NCI-H446 treated with DMSO at 0.1 percent for 48 hours (cell line): ENCODE measurements around the gene SNCA.

Source experiments
- DNase-seq: peaks from one replicate; lab custom pipeline; 2025; lab: John Stamatoyannopoulos, UW

The SNCA gene

DNA sequence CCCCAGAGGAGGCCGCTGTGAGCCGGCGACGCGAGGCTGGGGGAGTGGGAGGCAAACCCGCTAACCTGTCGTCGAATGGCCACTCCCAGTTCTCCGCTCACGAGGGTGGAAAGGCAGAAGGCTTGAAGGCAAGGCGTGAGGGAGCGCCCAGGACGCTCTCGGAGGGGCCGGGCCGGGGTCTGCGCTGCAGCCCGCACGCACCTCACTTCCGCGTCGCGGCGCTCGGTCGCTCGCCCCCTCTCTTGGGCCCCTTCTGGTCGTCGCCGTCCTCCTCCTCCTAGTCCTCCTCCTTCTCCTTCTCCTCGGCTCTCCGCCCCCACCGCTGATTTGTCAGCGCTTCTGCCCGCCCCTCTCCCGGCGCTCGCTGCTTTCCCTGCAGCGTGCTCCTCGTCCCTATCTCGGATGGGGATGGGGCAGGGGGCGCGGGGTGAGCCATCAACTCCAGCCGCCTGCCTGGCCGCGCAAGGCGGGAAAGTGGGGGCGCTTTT, at the start of gene SNCA:
Gene SNCA (minus strand): TSS at position 265 of the 488 bp plus-strand sequence. CDS start 1,494 bp downstream, outside the sequence.
- DNase-seq, result peak; percentile 80

DNA sequence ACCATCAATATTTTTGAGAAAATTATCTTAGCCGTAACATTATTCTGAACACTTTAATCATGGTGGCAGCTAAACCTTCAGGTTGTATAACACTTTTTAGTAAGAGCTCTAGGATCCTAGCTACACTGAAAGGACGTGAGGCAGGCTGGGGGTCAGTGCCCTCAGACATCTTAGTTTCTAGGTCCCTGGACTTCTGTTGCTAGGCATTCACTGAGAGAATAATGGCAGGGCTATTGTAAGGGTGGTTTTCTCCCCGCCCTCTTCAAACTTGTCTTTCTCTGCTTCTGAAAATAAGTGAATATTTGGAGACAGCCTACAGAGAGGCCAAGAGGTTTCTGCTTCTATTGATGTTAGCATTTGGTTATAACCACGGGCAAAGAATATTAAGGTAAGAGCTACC, 42.3 kb upstream of the SNCA start:
- DNase-seq, result no peak

DNA sequence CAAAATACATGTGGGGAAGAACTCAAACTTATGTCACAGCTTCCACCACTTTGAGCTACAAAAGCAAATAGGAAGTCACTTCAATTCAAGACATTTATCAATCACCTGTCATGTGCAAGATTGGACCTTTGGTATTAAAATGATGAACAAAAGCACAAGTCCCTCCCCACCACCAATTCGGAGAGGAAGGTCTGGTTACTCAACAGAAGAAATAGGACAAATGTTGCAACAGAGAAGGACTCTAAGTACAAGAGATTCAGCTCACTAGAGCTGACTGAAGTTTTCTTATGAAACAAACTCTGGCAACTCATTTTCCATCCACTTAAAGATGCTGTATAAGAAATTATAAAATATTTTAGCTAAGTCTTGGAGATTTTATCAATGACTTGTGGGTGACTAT, 41.6 kb upstream of the SNCA start:
- DNase-seq, result no peak

DNA sequence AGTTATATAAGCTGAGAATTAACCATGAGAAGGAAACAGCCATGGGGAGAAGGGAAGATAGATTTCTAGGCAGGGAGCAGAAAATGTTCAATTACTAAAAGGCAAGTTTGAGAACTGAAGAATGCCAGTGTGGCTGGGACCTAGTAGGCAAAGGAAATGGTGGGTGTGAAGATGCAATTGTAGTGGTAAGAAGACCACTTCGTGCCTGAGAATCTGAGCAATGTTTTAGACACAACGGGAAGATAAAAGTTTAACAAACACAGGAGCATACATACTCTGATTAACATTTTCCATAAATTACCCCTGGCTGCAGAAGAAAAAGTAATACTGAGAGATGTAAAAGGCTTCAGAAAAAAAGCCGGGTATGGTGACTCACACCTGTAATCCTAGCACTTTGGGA, 39.6 kb upstream of the SNCA start:
- no peak for DNase-seq

DNA sequence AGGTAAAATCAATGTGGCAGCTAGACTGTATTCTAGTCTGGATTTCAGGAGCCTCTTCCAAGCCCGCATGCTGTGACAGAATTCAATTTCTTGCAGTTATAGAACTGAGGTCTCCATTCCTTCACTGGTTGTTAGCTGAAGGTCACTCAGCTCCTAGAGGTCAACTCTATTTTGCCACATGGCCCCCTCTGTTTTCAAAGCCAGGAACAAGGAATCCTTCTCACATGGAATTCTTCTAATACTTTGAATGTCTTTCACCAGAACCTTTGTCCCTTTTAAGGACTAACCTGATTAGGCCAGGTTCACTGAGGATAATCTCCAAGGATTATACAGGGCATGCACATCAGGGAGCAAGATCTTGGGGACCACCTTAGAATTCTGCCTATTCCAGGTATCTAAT, 34.2 kb upstream of the SNCA start:
- DNase-seq, result no peak

DNA sequence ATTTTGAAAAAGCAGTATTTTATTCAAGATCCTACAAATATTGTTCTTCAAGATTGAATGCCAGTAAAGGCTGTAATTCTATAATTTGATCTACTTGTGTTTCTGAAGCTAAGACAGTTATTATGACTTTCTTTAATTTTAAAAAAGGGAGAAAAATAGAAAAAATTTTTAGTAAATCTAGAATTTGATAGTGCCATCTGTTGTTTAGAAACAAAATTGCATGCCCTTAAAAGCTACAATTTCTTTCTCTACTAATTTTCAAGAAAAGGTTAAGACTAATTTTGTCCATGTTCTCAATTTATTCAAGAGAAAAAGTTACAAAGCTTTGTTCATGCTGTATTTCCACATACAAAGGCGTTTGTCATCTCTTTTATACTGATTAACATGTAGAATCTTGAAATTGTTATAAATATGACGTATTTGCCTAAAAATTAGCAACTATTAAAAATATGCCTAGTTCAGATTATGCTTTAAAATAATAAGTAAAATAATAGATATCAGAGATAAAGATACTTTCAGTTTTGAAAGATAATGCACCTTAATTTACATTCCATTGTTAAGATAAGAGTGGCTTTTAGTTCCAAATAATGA, 32.1 kb upstream of the SNCA start:
- peak; percentile 1 for DNase-seq

DNA sequence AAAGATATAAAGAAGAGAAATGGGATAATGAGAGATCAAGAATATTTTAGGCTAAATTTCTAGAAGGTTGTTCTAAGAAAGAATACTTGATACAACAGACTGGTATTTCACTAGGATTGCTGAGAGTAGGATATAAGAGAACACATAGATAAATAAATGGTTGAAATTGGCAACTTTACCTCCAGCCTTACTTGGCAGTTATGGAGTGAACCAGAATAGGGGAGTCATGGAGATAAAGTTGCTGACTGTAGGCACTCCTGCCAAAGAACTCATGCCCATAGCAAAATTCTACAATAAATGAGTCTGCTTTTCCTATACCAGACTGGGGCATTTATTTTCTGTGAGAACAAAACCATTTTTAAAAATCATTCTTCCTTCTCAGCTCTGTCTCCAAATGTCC, 31.3 kb upstream of the SNCA start:
- DNase-seq, result no peak

DNA sequence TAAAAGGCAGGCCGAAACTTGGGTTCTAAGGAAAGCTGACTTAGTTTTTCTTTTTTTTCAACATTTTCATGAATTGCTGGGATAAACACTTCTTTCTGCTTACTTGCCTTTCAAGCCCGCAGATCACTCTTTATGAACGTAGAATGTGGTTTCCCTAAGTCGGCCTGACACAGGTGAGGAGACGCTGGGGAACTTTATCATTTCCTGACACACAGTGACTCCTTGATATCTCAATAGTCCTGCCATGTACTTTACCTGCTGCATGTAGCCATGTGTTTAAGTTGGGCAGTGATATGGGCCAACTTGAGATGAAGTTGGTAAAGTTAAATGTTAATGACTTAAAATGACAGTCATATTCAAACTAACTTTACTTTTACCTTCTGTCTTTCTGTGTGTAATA, 26.6 kb upstream of the SNCA start:
- DNase-seq, result no peak

DNA sequence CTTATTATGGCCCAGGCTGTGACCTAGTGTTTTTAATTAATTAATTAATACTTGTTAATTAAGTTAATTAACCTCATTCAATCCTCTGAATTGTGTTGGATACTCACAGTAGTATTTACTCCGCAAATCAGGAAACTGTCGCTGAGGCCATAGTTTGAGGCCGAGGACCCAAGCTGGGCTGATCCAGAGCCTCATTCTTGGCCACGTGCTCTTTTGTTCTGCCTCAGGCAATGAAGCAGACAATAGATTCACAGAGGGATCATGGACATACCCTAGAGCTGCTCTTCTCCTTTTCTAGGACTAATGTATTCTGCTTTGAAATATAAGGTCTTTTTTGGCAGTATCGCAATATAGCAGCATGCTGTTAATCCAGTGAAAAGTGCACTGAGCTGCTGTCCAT, 24.0 kb upstream of the SNCA start:
- no peak for DNase-seq

DNA sequence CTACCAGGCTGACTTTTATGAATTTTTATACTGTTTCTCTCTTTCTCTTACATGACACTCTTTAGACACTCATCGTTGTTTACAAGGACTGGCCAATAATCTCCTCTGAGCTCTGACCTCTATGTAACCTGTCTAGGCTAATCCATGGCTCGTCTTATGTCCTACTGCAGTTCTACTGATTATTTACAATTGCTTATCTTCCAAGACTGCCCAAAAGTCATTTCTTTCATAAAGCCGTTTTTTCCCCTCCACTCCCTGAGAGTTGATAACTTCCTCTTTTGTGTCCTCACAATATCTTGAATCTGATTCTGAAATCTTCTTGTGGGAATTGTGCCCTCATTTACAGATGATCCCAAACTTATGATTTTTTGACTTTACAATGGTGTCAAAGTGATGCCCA, 18.3 kb upstream of the SNCA start:
- no peak for DNase-seq

DNA sequence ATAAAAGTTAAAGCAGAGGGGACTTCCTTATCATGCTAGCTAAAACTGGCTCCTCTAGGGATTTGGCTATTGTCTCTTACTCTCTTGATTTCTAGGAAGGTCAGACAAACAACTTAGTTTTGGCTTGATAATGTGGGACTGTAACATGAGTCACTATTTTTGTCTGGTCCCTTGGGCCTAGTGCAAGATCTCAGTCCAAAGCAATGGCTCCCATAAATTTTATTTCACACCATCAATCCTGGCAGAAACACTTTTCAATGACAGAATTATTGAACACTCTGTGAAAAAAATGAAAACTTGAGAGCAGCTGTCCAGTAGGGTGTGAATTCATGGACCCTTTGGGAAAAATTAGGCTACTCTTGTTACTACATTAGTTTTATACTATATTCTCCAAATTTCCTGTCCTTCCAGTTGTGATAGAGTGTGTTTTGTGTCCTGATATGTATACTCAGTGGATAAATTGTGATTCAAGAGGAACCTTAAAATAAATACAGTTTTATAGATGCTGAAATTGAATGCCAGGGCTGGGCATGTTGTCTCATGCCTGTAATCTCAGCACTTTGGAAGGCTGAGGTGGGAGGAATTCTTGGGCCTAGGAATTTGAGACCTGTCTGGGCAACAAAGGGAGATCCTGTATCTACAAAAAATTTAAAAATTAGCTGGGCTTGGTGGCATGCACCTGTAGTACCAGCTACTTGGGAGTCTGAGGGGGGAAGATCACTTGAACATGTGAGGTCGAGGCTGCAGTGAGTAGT, 10.8 kb upstream of the SNCA start:
- DNase-seq, result no peak

DNA sequence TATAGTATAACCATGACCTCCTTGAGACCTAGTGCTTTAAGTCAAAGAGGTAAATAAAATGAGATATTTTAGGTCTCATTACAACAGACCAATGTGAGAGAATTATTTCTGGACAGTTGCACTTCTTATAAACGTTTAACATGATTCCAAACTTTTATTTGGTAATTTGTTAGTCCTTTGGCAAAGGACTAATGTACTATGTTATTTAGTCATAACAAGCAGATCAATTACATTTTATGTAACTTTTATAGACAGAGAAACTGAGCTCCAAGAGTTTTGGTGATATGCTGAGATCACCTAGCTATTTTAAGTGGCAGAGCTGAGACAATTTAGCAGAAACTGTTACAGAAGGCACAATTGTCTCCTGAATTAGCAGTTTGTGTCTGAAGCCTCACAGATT, 2.6 kb upstream of the SNCA start:
- no peak for DNase-seq

DNA sequence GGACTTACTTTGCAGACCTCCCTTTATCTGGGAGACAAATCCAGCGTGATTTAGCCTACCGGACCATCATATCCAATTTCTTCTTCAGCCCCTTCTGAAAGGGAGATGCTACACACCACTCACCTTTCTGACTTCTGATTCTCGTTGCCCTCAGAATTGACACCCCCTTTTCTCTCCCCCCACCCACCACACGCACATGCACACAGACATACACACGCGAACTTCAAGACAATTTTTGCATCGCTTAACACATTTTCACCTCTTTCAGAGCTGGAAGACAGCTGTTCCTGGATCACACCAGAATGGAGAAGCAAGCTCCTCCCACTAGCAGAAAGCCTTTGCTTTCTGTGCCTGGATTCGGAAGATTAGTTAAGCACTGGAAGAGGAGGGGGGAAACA, 1.0 kb upstream of the SNCA start:
- peak; percentile 10 for DNase-seq

DNA sequence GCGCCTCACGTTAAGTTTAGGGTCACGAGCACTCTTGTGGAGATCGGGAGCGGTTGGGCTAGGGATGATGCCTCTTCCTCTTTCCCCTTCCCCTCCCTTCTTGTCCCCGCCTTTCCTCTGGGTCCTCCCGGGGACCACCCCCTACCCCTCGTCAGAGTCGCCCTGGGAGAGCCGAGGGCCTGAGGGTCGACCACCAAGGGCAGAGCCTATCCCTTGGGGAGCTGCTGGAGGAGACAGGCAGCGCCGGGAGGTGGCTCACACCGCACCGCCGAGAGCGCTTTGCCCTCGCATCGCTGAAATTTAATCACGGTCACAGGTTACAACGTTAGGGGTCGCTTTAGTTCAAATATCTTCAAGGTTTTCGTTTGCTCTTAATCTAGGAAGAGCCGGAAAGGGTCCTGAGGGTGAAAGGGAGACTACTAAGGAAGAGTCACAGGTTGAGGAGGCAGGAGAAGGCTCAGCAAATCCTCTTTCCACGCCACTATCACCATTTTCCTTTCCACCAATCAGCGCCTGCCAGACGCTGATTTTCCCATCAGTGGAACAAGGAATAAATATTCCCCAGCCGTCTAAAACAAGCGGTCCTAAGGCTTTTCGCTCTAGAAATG, 528 bp upstream of the SNCA start:
- DNase-seq, result peak; percentile 38

DNA sequence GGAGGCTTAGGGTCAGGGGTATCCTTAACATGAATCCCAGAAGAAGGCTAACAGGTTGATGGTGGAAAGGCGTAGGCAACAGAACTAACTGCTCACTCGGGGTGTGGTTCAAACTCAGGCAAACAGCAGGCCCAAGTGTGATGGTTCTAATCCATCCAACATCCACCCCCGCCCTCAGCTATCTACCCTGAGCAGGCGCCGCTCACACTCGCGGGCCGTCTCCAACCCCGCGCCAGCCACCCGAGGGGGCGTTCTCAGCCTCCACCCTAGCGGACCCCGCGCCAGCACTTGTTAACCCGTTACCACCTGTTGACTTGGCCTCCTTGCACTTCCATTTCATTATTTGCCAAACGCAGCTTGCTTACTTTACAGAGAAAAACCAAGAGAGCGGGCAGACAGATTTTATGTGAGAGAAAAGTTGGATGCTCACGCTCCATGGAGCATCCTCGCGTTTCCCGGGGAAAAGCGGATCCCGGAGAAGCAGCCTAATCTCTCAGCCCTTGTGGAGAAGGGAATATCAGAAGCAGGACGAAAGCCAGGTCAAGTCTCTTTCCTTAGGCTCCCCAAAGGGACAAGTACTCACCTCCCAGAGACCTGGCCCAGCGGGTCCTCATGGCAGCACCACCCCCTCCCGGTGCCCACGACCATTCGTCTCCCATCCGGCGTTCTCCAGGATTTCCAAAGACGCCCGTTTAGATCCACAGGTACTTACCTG, 773 bp downstream of the SNCA start:
- peak; percentile 50 for DNase-seq

DNA sequence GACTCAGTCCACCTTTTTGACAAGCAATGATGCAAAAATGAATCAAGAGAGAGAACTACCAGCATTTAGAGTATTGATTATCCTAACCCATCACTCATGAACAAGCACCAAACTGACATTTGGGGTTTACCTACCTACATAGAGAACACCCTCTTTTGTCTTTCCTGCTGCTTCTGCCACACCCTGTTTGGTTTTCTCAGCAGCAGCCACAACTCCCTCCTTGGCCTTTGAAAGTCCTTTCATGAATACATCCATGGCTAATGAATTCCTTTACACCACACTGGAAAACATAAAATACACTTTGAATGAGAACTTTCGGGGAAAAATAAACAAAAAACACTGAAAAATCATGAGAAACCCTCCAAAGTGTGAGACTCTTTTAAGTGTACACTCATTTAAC, 1.5 kb downstream of the SNCA start:
- no peak for DNase-seq

DNA sequence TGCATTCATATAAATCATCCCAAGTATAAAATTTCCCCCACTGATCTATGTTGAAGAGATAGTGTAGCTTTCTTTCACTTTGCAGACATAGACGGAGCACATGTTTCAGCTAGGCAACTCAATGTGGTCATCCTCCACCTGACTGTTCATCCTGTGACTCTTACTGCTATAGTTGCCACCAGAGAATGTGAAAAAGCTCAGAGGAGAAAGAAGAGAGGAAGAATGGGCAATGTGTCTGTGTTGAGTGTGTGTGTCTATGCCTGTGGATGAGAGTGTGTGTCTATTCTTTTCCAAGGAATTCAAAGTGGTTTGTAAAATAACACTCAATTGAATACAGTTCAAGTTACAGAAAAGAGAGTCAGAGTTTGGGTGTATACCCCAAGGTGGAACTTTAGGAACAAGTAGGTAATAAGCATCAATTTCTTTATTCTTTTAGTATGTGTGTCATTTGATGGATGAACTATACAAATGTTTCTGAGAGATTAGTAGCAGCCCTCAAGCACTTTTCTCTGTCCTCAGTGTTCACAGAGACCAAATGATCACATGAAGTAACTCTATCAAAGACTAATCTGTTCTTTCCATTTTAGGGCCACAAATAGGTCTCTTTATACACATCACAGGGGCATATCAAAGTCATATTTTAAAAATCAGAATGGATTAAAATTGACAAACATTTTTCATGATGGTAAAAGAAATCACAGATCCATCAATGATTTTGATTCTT, 2.3 kb downstream of the SNCA start:
- DNase-seq, result no peak

DNA sequence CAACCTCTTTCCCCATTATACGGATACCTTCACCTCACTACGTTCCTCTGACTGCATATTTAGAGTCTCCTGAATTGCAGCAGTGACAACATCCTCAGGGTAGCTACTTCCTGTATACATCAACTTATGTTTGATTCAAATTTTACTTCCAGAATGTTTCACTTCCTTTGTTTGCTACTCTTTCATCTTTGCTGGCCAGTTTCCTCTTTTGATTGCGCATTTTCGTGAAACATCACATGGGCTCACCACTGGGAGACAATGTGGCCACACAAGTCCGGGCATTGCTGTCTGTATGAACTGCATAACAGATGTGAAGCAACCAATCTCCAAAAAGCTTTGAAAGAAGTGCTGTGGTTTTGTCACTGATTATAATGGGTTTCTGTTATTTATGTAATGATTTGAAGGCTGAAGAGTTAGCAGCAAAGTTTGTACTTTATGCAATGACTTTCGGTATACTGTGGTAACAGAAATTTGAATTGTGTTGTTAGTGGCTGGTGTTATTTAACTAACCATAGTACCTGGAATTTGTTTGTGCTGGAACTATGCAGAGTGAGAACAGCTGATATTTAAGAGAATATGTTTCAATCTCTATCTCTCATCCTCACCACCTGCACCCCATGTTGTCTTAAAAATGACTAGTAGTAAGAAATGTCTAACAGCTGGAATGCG, 7.4 kb downstream of the SNCA start:
- no peak for DNase-seq

DNA sequence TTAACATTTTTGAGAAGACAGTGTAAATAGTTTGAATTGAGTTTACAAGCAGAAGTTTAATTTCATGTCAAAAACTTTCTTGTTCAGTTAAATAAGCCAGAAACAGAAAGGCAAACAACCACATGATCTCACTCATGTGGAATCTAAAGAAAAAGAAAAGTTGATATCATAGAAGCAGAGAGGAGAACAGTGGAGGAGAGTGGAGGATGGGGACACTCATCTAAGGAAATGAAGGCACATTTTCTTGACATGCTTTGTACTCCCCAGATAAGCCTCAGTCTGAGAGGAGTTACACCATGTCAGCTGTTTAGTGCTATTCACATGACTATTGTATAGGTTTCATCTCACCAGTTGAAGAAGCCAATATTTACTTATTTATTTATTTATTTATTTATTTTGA, 13.5 kb downstream of the SNCA start:
- no peak for DNase-seq

DNA sequence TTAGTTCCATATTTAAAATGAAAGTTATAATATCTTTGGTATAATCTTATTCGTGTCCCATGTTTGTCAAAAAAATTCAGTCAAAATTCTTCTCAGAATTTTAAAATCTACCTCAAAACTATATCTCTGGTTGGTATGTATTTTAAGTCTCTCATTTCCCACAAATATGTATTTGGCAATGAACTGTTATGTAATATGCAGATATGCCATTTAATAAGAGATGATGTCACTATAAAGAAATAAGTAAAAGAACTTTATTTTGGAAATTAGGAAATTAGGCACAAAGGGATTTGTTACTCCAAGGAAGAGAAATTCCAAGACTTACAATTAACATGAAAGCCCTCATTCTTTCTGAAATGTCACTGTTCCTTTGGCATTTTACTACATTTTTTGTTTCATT, 15.3 kb downstream of the SNCA start:
- DNase-seq, result no peak

DNA sequence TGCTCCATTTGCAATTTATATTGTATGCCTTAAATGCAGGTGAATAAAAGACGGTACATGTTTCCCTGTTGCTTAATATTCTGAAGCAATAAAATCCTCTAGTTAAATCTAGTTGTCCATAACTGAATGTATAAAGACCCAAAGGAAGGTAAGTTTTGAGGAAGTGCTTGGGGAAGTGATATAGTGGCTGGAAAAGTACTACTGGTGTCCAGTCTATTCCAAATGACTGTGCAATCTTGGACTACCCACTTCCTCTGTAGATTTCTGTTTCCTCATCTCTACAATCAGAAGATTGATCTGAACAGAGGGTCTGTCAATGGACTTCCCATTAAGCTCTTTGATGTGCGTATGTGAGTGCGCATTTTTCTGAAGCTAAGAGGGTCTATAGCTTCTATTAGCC, 17.0 kb downstream of the SNCA start:
- no peak for DNase-seq

DNA sequence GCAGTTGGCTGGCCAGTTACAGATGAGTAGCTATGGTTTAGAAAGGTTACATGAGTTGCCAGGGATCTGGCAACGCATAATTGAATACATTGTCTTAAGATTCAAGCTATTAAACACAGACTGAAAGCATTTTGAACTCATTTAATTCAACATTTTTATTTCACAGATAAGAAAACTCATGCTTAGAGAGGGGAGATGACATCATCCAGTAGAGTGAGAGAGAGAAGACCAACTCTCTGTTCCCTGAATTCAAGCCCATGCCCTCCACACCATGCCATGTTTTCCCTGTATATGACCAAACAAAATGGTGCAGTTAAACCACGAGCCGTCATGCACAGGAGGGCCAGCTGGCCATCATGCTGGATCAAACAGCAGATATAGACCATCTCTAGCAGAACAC, 22.6 kb downstream of the SNCA start:
- DNase-seq, result no peak
